HepG2 (cell line): ENCODE results near the gene CFL1. TPM values are rescaled to one million over a fixed set of nuclear protein-coding genes. Genes with fewer than 3 reads are reported as not detected.
A peak's percentile ranks its signal among the peaks of the same experiment; 100 is the strongest.

Source experiments
- GATAD2A ChIP-seq: IDR thresholded peaks from 2 replicates; pipeline ENCODE4 v1.6.1; 2016
- MXD4 ChIP-seq: IDR thresholded peaks from 2 replicates; pipeline ENCODE4 v1.6.1; 2016; ENCODE audit warnings: mild to moderate bottlenecking, missing biosample characterization, missing genetic modification reagents
- PHF5A ChIP-seq: IDR thresholded peaks from one replicate; pipeline ENCODE4 v1.6.1; 2018; ENCODE audit warnings: low read depth, missing genetic modification reagents; ENCODE audit not compliant: unreplicated experiment
- PLSCR1 ChIP-seq: sonication (generic); formaldehyde crosslinking; IDR thresholded peaks from 2 replicates; pipeline ENCODE4 v1.5.0; 2020; ENCODE audit warnings: missing genetic modification reagents, mild to moderate bottlenecking, borderline replicate concordance
- PRDM10 ChIP-seq: sonication (generic); formaldehyde crosslinking; IDR thresholded peaks from 2 replicates; pipeline ENCODE4 v1.4.0; 2020; ENCODE audit warnings: low read depth, missing genetic modification reagents
- SMC3 ChIP-seq: IDR thresholded peaks from 2 replicates; pipeline ENCODE4 v1.6.1; 2011; ENCODE audit warnings: low read length, improper control_type of control experiment
- ZBTB21 ChIP-seq: sonication (generic); formaldehyde crosslinking; IDR thresholded peaks from 2 replicates; pipeline ENCODE4 v1.4.0; 2020; ENCODE audit warnings: missing genetic modification reagents
- ZFP91 ChIP-seq: sonication (generic); formaldehyde crosslinking; IDR thresholded peaks from 2 replicates; pipeline ENCODE4 v1.9.0; 2022; ENCODE audit warnings: missing genetic modification reagents, mild to moderate bottlenecking, borderline replicate concordance
- ZMYM3 ChIP-seq: sonication (generic); formaldehyde crosslinking; IDR thresholded peaks from 2 replicates; pipeline ENCODE4 v1.5.1; 2020; ENCODE audit warnings: mild to moderate bottlenecking, missing genetic modification reagents
- ZNF20 ChIP-seq: sonication (generic); formaldehyde crosslinking; IDR thresholded peaks from 2 replicates; pipeline ENCODE4 v1.4.0; 2020; ENCODE audit warnings: mild to moderate bottlenecking, moderate library complexity, missing genetic modification reagents
- ZNF207 ChIP-seq: fragments of 450-650 bp; IDR thresholded peaks from 2 replicates; pipeline ENCODE4 v1.6.1; 2016; ENCODE audit warnings: antibody characterized with exemption, borderline replicate concordance
- ZNF407 ChIP-seq: sonication (generic); formaldehyde crosslinking; IDR thresholded peaks from one replicate; pipeline ENCODE4 v1.5.1; 2020; ENCODE audit warnings: mild to moderate bottlenecking, missing genetic modification reagents; ENCODE audit errors: not compliant biosample characterization
- ZNF431 ChIP-seq: sonication (generic); formaldehyde crosslinking; IDR thresholded peaks from 2 replicates; pipeline ENCODE4 v1.9.0; 2022; ENCODE audit warnings: missing genetic modification reagents, low read depth, mild to moderate bottlenecking, borderline replicate concordance
- ZNF598 ChIP-seq: sonication (generic); formaldehyde crosslinking; IDR thresholded peaks from 2 replicates; pipeline ENCODE4 v1.5.1; 2020; ENCODE audit warnings: mild to moderate bottlenecking, missing genetic modification reagents, borderline replicate concordance
- polyA plus RNA-seq, 8 experiments: library from polyadenylated mRNA; depleted of rRNA in 3 of 8; stranded (reverse) in 7 of 8; unstranded in 1 of 8; fragments of >200 nt; fragmentation: Illumina TruSeq in 4 of 8; extraction: Trizol in 4 of 8; gene quantifications; 2 replicates each; pipeline versions ENCODE4 v1.2.1 to v1.2.3, GENCODE V29; 2011 to 2016; ENCODE audit warnings: low read depth in 4 of 8, missing spikeins in 1 of 8, mixed read lengths in 1 of 8; ENCODE audit not compliant: insufficient read depth in 1 of 8
- total RNA-seq, 5 experiments: library from RNA; depleted of rRNA; stranded (reverse); fragments of >200 nt; fragmentation: Illumina TruSeq; extraction: Trizol; gene quantifications; 2 replicates each; pipeline ENCODE4 v1.2.3, GENCODE V29; 2016; ENCODE audit warnings: low read depth in 1 of 5

The CFL1 gene
- total and polyA plus RNA-seq, 2 of the 13 experiments (the other 11 are each of a cell fraction or from before 2014, with no cell fraction given) = 379 to 383 TPM

GRCh38 chr11:65857853-65858680 lies at the start of gene CFL1 (continued):
- TF ChIP-seq ZNF407 (CRISPR knock-in tag) (no peak), ZNF207 (no peak), ZBTB21 (CRISPR knock-in tag) (no peak), SMC3 (no peak), ZNF431 (CRISPR knock-in tag) (no peak), ZNF598 (CRISPR knock-in tag) (no peak), MXD4 (CRISPR knock-in tag) (peak; percentile 63), ZMYM3 (CRISPR knock-in tag) (no peak), PHF5A (CRISPR knock-in tag) (peak; percentile 31), ZFP91 (CRISPR knock-in tag) (peak; percentile 65), PRDM10 (CRISPR knock-in tag) (0 out of 2 replicates have a peak, but pooled peaks have one; percentile 48), ZNF20 (CRISPR knock-in tag) (no peak; the same call in 1 of the 2 replicates), PLSCR1 (CRISPR knock-in tag) (no peak), GATAD2A (peak; percentile 43; the same call in 1 of the 2 replicates)
